NCI-H69 (cell line): ENCODE results near the gene SLC12A4.
"Not testable (repeated sequence)": the region's sequence is repeated elsewhere in the genome, so short reads cannot be mapped to it uniquely, and the experiment has no call there.

Experiments used
- DNase-seq: peaks from one replicate; lab custom pipeline; 2025; lab: John Stamatoyannopoulos, UW

Gene SLC12A4

DNA sequence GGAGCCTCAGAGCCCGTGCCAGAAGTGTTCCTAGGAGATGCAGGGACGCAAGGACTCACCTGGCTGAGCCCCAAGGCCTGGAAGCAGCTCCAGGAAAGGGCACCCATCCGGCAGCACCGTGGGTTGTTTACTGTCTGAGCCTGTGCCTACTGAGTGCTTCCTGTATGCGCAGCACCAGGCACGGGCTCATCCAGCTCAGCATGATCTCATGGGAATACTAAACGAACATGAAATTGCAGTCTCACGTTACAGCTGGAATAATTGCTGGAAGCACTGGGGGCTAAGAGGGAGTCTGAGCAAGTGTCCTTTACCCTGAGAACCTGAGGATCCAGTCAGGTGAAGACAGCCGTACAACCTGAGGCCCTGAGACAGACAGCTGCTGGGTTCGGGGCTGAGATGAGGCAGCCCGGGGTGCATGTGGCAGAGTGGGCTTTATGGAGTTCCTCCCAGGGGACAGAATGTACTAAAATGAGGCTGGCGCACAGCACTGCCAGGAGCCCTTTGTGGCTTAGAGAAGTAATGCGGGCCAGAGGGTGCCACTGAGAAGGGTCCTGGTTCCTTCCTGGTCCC lies 42.2 kb downstream of the SLC12A4 start:
- DNase-seq, result peak; percentile 93

GRCh38 chr16:67924140-67924906 lies 44.1 kb downstream of the SLC12A4 start:
- DNase-seq, result no peak

DNA sequence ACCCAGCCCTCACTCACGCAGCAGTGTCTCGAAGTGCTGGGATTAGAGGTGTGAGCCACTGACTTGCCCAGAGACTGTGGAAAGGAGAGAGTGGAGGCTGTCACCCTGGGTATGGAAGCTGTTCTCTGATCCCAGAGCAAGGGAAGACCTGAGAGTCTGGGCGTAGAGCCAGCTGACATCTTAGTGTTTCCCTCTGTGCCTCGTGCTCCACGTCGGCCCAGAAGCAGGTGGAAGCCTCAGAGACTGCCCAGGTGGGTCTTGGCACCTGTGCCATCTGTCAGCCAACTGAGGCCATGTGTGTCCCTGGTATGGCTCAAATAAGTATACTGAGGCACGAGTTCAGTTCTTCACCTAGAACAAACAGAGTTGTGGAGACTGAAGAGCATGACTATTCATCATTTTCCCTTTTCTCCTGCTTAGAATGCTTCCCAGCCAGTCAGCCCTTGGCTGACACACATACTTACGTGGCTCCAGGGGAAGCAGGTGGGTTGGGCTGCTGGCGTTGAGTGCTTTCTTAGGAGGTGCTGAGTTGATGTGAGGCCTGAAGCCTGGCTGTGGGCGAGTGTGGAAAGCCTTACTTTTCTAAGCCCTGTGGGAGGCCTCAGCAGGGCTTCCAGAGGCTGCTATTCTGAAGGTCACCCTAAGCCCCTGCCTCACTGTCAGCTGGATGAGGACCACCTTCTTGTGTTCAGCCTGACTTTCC lies 44.9 kb downstream of the SLC12A4 start:
- DNase-seq, result peak; percentile 71

GRCh38 chr16:67922740-67923139 lies 45.7 kb downstream of the SLC12A4 start:
- peak; percentile 85 for DNase-seq

DNA sequence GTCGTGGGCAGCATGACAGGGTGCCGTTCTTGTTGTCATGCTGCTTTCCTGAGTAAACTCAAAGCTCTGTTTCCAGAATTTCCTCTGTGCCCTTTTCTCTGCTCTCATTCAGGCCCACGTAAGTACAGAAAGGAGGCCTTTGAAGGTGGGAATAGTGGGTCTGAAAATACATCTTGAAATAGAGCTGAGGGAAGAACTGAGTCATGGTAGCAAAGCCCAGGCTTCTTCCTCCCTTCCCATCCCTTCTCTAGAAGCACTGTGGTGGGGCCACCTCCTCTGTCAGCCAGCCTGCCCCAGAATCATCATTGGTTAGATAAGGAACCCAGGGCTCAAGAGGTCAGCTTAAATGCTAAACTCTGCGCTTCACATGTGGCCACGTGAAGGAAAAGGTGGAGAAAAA lies 46.2 kb downstream of the SLC12A4 start:
- no peak for DNase-seq

DNA sequence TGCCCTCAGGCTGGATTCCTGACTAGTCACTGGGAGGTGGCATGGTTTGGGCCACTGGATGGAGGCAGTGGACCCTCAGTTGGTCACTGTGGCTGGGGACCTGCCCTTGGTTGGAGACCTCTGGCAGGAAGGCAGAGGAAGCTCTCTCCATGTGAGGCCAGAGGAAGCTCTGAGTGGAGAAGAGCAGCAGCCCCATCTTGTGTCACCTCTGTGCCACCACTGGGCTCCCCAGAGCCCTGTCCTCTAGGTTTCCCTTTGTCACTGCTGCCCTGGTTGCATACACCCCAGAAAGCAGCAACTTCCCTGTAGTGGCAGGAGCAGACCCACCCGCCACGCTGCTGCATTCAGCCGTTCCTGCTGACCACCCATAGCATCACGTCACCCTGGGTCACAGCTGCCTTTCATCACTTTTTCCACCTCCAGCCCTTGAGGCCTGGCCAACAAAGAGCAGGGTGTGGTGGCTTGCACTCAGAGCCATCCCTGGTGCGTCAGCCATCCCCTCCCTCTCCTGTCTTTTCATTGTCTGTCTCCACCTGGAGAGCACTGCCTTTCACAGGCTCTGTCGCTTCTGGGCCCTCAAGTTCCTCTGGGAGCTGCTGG lies 48.7 kb downstream of the SLC12A4 start:
- no peak for DNase-seq

DNA sequence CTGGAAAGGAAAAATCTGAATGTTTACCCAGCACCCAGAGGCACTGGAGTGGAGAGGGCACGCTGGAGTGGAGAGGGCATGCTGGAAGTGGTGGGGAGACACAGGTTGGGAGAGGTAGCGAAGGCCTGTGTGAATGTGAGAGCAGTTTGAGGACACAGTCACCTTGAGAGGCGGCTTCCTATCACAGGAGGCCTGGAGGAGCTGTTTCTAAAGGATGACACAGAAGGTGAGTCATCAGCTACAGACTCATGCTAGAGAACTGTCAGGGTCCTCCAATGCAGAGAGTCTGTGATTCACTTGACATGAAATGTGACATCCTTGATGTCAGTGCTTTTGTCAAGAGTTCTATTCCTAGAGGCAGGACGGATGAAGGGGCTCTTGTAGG lies 50.6 kb downstream of the SLC12A4 start:
- DNase-seq, result no peak

DNA sequence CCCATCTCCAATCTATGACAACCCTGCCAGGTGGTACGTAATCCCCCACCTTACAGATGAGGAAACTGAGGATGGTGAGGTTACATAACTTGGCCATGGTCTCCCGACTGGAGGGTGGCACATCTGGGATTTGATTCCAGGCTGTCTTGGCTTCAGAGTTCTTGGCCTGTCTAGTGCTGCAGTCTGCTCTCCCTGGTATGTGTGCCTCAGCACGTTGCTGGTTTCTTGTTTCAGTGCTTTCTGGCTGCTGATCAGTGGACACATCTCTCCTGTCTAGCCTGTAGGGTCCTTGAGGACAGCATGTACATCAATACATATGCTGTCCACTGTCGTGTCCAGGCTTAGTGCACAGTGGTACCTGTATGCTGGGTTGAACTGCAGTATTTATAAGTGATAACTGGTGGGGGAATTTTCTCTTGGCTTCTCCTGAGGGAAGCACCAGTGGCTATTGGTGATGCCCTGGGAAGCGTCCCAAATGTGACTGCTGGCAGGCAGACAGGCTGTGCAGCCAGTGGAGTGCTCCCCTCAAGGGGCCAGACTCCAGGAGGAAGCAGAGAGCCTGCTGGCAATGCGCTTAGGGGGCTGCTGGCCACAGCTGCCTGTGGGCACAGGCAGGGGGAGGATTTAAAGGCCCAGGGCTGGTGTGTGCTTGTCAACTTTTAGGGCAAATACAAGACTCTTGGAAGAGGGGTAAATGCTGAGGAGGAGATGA lies 51.1 kb downstream of the SLC12A4 start:
- no peak for DNase-seq

DNA sequence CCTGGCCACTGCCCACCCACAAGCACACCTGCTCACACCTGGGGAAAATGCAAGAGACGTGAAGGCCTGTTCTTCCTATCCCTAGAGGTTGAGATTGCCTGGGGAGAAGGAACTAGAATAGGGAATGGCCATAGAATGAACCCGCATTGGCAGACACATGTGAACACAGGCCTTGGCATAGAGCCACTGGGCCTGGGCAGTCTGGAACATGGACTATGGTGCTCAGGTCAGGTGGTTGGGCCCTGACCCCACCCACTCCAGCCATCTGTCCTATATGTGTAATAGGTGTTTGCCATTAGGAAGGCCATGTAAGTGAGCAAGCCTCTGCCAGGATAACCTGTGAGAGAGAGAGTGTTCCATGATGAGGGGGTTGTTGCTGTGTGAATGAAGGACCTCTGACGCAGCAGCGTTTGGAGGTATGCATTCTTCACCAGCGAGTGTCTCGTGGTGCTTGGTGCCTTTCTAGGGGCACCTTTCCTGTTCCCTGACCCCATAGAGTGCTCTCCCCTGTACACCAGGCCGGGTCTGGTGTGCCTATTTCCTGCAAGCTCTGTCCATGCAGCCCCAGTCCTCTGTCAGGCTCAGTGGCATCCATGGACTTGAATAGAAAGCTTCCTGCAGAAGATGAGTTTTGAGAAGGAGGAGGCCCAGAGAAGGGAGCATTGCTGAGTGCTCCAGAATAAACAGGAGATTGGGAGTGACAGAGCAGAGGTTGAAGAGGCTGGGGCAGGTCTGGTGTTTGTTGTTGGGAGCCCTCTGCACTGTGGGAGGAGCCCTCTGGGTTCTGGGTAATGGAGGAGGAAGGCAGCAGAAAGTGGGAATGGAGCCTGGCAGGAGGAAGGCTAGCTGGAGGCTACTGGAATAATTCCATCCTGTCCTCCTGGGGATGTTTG lies 52.4 kb downstream of the SLC12A4 start:
- no peak for DNase-seq

- not testable (repeated sequence) for DNase-seq
These were observed 53.0 kb downstream of the SLC12A4 start for GRCh38 chr16:67915496-67915769.

DNA sequence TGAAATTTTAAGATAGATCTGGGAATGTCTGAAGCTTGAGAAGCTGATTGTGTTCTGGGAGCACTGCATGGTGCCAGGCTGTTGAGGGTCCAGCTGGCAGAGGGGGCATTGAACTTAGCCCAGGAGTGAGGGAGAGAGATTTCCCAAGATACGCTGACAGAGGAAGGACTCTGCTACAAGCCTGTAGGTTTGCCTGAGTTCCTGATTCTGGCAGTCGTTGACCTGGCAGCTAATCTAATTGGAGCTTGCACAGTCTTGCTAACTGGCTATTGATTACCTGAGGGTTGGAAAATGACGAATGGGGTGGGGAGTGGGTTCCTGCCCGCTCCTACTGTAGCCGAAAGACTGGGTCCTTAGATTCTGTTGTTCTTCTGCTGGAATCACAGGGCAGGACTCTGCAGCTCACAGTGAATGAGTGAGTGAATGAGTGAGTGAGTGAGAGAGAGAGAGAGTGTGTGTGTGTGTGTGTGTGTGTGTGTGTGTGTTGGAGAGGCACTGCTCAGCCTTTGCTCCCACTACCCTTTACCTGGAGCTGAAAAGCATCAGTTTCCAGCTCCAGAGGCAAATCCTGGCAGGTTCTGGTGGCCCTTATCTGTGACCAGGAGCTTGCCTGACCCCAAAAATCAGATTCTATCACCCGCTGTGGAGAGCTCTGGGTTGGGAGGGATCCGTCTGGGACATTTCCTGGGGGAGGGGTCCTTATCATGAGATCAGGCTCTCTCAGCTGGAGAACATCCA lies 53.5 kb downstream of the SLC12A4 start:
- DNase-seq, result no peak

- peak; percentile 47 for DNase-seq
These were observed 58.3 kb downstream of the SLC12A4 start for GRCh38 chr16:67910158-67910557.

DNA sequence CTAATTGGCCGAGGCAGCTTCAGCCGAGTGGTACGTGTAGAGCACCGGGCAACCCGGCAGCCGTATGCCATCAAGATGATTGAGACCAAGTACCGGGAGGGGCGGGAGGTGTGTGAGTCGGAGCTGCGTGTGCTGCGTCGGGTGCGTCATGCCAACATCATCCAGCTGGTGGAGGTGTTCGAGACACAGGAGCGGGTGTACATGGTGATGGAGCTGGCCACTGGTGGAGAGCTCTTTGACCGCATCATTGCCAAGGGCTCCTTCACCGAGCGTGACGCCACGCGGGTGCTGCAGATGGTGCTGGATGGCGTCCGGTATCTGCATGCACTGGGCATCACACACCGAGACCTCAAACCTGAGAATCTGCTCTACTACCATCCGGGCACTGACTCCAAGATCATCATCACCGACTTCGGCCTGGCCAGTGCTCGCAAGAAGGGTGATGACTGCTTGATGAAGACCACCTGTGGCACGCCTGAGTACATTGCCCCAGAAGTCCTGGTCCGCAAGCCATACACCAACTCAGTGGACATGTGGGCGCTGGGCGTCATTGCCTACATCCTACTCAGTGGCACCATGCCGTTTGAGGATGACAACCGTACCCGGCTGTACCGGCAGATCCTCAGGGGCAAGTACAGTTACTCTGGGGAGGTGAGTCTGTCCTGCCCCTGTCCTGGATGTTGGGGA lies 59.2 kb downstream of the SLC12A4 start:
- DNase-seq, result no peak

- DNase-seq, result no peak
These were observed 60.8 kb downstream of the SLC12A4 start for GRCh38 chr16:67907397-67908180.

DNA sequence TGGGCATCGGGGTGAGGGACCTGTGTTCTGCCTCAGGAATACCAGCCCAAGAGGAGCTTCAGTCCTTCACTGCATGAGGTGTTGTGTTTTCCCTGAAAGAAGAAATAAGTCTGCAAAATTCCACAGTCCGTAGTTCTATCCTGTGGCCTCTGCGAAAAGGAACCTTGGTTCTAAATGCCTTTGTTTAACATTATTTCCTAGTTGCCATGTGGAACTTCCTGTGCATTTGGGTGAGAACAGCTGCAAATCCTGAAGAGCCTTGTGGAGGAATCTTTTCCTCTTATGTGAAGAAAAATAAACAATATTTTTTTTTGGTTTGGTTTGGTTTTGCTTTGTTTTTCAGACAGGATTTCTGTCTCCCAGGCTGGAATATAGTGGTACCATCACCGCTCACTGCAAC lies 65.6 kb downstream of the SLC12A4 start:
- no peak for DNase-seq

GRCh38 chr16:67901734-67902133 lies 66.7 kb downstream of the SLC12A4 start:
- no peak for DNase-seq

- DNase-seq, result no peak
These were observed 71.2 kb downstream of the SLC12A4 start for GRCh38 chr16:67897231-67897630.

GRCh38 chr16:67893743-67894399 lies 74.6 kb downstream of the SLC12A4 start:
- no peak for DNase-seq
